CD4-positive, alpha-beta T cell treated with Interleukin-1 beta for 1 hour (primary cell): ENCODE data around the gene INSC.
"Not testable (repeated sequence)": the region's sequence is repeated elsewhere in the genome, so short reads cannot be mapped to it uniquely, and the experiment has no call there.

Experiments used
- DNase-seq, 2 donors: peaks; one replicate each; pipeline ENCODE4 v3.0.0-alpha.2; 2020 to 2022

The INSC gene

DNA sequence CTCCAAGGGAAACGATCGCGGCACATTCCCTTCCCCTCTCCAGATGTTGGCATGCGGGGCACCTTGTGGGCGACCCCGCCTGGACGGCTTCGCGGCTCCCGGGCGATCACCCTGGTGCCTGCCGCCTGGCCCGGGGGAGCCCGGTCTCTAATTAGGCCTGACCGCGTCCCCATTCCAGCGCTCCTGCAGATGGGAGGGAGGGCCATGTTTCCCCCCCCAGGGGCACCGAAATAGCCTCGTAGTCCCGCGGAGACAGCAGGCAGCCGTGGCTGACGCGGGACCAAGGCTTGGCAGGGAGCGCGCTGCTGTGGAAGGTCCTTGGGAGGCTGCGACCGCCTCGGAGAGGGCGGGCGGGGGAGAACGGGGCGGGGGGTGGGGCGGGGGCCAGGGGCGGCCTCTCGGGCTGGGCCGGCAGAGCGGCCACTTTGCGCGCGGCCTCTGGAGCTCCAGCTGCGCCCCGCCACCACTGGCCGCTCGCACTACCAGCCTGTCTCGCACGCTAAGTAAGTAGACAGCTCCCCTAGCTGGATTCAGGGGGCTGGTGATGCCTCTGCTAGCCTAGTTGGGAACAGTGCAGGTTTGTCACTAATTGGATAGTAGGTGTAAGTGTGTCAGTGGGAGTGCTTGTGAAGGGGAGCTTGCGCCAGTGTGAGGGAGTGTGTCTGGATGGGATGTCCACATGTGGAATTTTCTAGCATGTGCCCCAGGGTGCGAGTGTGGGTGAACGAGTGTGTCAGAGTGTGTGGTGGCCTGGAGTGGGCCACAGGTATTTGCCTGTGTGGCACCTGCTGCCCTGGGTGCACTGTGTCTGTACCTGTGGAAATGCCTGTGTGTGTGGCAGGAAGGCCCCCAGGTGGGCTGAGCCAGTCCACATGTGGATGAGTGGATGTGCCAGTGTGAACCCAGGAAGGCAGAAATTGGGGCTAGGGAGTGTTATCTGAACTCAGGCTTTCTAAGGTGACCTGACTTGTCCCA is at the start of gene INSC:
INSC (plus strand) TSS at position 423 of the 975 bp plus-strand sequence. CDS start 34,252 bp downstream, outside the sequence.
- no peak for DNase-seq

GRCh38 chr11:15069751-15070150 is 45.0 kb upstream of the INSC start:
- not testable (repeated sequence) for DNase-seq

DNA sequence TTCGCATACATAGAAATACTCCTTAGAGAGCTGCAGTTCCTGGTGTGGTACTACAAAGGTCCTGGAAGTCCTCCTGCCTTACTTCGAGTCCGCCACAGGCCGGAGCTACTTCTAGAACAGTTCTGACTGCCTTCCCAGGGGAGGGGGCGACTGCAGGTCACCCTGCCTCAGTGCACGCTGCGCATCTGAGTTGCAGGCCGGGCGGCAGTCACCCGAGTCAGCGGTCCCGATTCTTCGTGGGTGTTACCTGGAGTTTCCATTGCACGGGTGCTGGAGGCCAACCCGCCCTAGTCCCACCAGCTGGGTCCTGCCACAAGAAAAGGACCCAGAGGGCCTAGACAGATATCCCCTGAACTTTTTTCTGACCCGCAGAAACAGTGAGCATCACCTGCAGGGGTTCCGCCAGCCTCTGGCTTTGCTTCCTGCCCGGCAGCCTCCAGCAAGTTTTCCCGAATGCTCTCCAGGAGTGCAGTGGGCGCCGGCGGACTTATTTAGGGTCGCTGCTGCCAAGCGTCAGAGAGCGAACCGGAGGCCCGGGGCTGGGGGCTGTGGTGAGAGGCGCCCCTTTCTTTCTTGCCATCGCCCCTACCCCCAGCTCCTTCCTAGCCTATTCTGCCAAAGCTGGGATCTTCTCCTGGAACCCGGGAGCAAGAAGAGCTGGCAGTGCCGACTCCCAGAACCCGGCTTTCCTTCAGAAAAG is 43.0 kb upstream of the INSC start:
- no peak for DNase-seq

- no peak for DNase-seq
Observed at GRCh38 chr11:15072551-15073143, 42.1 kb upstream of the INSC start.

- DNase-seq, result no peak
Observed at GRCh38 chr11:15073361-15074205, 41.1 kb upstream of the INSC start, which contains the start of gene CALCB. Gene CALCB, plus strand, starts transcription at chr11:15073593. Its CDS starts 1,126 bp downstream, at chr11:15074719.

DNA sequence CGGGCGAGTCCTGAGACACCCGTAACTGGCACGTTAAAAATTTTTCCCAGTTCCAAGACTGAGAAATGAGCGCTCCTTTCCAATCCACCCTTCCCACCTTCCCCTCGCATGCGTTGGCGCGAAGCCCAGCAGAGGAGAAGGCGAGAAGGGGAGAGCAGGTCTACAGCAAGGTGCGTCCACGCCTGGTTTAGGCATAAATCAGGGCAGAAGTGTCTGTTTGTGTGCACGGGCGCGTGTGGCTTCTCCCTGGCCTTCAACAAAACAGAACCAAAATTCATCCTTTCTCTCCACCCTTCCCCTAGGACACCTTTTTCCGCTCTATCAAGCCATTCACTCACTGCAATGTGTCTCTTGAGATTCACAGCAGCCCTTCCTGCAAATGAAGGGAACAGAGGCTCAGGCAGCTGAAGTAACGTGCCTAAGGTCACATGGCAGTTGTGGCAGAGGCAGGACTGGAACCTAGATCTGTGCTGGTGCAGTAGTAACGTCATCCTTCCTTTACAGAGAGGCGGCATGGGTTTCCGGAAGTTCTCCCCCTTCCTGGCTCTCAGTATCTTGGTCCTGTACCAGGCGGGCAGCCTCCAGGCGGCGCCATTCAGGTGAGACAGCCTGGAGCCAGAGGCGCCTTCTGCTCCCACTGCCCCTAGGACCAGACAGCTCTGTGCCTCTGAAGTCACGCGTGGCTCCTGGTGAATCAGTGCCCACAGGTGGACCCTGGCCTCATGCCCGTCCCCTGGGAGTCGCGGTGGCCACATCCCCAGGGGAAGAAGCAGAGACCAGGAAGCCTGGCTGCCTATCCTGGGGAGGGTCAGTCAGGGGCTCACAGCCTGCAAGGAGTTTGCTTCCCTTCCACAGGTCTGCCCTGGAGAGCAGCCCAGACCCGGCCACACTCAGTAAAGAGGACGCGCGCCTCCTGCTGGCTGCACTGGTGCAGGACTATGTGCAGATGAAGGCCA is 40.2 kb upstream of the INSC start:
- DNase-seq, result peak; percentile 74 to 78

- DNase-seq, result no peak
Observed at GRCh38 chr11:15075162-15075526, 39.6 kb upstream of the INSC start.

DNA sequence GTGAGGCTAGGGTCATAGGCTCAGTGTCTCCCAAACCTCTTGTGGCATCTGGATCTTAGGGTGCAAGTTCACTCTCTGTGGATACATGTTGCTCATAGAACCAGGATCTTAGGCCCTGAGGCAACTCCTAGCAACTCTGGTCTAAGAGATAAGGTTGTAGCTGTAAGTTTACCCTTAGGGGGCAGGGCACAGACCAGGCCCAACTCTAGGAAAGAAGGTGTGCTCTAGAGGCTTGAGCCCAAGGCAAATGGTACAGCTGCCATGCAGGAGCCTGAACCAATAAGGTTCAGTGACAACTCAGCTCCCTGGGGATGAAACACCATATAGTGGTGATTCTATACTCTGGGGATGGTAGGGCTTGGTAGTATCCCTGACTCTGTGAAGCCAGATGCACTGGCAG is 23.5 kb upstream of the INSC start:
- DNase-seq, result no peak

- no peak for DNase-seq
Observed at GRCh38 chr11:15091625-15092024, 23.1 kb upstream of the INSC start.

- DNase-seq, result no peak
Observed at GRCh38 chr11:15093432-15093831, 21.3 kb upstream of the INSC start.

DNA sequence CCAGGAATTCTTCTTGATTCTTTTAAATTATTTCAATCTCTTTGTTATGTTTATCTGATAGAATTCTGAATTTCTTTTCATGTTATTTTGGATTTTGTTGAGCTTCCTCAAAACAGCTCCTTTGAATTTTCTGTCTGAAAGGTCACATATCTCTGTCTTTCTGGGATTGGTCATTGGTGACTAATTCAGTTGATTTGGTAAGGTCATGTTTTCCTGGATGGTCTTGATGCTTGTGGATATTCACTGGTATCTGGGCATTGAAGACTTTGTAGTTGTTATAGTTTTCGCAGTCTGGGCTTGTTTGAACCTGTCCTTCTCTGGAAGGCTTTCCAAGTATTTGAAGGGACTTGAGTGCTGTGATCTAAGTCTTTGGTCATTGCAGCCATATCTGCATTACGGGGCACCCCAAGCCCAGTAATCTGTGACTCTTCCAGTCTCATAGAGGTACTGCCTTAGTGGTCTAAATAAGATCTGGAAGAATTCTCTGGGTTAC is 18.9 kb upstream of the INSC start:
- no peak for DNase-seq

DNA sequence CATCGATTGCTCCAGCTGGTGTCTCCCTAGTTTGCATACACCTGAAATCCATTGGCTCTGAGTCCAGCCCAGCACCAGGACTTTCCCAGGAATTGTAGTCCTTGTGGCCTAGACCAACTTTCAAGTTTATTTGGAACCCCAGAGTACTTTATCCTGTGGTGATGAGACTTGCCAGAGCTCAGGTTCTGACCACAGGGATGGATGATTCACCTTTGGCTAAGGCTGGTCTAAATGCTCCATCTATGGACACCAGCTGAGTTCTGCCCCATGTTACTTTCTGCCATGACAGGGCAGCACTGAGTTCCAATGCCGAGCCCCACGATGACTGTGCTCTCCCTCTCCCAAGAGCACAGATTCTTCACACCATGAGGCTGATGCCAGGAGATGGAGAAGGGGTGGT is 17.3 kb upstream of the INSC start:
- no peak for DNase-seq

DNA sequence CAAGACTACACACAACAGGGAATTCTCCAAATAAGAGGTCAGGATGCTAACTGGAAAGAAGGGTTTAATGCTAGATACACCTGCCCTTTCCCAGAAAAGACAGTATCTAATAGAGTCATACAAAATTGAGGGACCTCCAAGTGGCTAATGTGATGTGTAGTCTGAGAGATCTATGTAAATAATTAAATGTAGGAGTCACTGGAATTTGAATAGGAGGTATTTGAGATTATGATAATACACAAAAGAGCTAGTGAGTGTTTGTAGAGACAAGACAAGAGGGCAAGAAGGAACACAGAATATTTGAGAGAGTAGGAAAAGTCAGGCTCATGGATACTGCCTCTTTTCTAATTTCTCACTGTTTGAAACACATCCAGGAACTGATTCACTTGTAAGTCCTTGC is 15.5 kb upstream of the INSC start:
- no peak for DNase-seq

DNA sequence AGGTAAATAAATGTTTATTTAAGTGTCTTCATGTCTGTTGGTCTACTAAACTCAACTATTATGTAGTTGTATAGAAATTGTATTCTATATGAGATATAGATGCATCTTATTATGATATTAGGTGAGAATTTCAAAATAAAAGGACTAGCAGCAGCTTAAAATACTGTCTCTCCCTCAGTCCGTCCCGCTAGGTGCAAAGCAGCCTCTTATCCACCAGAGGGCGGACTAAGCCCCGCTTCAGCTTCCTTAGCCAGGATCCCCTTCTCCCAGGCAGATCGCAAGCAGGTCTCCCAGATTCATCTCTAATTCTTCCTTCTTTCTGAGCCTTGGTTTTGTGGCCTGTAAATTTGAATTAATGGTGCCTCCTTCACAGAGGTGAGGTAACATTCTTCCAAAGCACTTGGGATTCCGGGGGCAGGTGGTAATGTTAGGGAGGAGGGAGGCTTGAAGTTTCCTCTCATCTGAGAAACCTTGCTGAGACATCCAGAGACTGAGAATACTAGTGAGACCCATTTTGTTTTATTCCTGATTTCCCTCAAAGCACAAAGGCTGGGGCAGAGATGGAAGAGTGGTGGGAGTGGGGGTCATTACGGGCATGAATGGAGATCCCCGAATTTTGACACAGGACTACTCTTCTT is 13.5 kb upstream of the INSC start:
- peak; percentile 37 to 43 for DNase-seq

- no peak for DNase-seq
Observed at GRCh38 chr11:15104166-15104565, 10.6 kb upstream of the INSC start.

- DNase-seq, result no peak
Observed at GRCh38 chr11:15106201-15106965, 8.3 kb upstream of the INSC start.

GRCh38 chr11:15107730-15108515 is 6.8 kb upstream of the INSC start:
- DNase-seq, result no peak

DNA sequence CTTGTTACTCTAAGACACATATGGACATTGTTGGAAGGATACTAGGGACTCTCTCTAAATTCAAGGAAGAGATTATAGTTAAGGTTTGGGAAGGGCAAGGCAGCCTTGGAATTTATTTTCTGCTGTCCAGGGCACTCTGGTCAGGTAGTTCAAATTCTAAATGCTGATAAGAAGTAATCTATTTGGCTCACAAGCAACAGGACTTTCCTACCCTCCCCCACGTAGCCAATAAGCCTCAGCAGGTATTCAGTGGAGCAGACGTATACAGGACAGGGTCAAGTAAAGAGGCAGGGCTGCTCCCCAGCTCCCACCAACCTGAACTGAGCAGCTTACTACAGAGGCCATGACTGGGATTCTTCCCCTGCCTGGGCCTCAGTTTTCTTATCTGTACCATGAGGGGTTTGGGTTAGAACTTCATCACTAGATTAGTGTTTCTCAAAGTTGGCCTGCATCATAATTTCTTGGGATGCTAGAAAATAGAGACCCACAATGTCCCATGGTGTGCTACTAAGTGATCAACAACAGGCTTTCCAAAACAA is 6.1 kb upstream of the INSC start:
- DNase-seq, result no peak

DNA sequence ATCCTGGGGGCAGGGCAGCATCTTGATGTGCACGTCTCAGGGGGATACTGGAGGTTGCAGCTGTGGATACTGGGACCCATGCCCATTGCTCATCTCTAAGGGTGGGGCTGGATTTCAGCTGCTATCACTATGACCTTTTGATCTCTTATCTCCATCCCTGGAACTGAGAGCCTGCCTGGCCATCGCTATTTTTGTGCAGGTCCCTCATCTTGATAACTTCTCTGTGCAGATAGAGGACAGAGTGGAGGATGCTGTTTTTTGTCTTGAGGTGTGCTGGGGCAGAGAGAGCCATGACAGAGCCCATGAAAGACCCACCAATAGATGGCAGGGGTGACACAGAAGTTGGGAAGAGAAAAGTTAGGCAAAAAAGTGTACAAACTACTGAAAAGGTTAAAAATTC is 5.1 kb upstream of the INSC start:
- no peak for DNase-seq
